PC-3 (cell line): ENCODE data around the gene ELP5.

ENCODE experiments used
- EZH2 ChIP-seq: fragments of 300-600 bp; sonication (generic); IDR thresholded peaks from one replicate; pipeline ENCODE4 v1.6.1; 2017; ENCODE audit warnings: antibody characterized with exemption, mild to moderate bottlenecking, low read length; ENCODE audit not compliant: unreplicated experiment
- EZH2phosphoT487 ChIP-seq: fragments of 300-600 bp; sonication (generic); IDR thresholded peaks from 2 replicates; pipeline ENCODE4 v1.6.1; 2018; ENCODE audit warnings: mild to moderate bottlenecking, antibody characterized with exemption, low read length, borderline replicate concordance
- TF ChIP-seq, protein P1 (sequence below): fragments of 300-600 bp; sonication (generic); conservative IDR thresholded peaks from 2 replicates; pipeline ENCODE4 v1.5.1; 2017; ENCODE audit warnings: antibody characterized with exemption, low read depth, mild to moderate bottlenecking, low read length

DNA sequence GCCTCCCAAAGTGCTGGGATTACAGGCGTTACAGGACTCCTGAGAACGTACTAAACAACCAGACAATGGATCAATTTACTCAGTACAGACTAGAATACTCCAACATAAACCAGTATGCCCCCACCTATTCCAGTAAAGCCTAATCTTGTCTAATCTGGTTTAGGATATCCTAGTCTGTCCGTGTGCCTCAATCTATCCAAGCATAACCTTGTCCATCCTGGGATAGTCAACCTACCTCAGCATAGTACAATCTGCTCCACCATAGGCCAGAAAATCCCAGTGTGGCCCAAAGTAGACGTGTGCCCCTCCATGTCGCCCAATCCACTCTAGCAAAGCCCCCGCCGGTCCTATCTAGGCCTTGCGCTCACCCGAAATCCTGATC is 18.3 kb upstream of the ELP5 start:
- TF ChIP-seq, protein P1, sequence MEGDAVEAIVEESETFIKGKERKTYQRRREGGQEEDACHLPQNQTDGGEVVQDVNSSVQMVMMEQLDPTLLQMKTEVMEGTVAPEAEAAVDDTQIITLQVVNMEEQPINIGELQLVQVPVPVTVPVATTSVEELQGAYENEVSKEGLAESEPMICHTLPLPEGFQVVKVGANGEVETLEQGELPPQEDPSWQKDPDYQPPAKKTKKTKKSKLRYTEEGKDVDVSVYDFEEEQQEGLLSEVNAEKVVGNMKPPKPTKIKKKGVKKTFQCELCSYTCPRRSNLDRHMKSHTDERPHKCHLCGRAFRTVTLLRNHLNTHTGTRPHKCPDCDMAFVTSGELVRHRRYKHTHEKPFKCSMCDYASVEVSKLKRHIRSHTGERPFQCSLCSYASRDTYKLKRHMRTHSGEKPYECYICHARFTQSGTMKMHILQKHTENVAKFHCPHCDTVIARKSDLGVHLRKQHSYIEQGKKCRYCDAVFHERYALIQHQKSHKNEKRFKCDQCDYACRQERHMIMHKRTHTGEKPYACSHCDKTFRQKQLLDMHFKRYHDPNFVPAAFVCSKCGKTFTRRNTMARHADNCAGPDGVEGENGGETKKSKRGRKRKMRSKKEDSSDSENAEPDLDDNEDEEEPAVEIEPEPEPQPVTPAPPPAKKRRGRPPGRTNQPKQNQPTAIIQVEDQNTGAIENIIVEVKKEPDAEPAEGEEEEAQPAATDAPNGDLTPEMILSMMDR: no peak
- TF ChIP-seq EZH2phosphoT487: no peak
- no peak for TF ChIP-seq EZH2
